Neural cell (in vitro differentiated cells): ENCODE data around the gene PLAAT4. TPM values are rescaled to one million over a fixed set of nuclear protein-coding genes. Genes with fewer than 3 reads are reported as not detected.

ENCODE experiments used
- H2AFZ ChIP-seq: fragments of 200-600, 300-800 bp; sonication (generic), shearing (Covaris generic); 2 replicates; pipeline ENCODE4 v1.6.0; 2014; ENCODE audit warnings: low read depth, mild to moderate bottlenecking, antibody characterized with exemption, low read length, moderate library complexity
- H3F3A ChIP-seq: fragments of 200-600 bp; shearing (Covaris generic); 2 replicates; pipeline ENCODE4 v1.6.1; 2016; ENCODE audit warnings: mild to moderate bottlenecking, moderate library complexity, mixed read lengths, antibody characterized with exemption, low read length; ENCODE audit not compliant: insufficient read depth, poor library complexity, severe bottlenecking
- H3K27ac ChIP-seq: fragments of 200-600, 300-800 bp; sonication (generic), shearing (Covaris generic); 2 replicates; pipeline ENCODE4 v1.5.1; 2014; ENCODE audit warnings: mild to moderate bottlenecking, low read length, moderate library complexity
- H3K27me3 ChIP-seq: fragments of 300-800, 200-600 bp; sonication (generic), shearing (Covaris generic); 2 replicates; pipeline ENCODE4 v1.6.0; 2014; ENCODE audit warnings: mild to moderate bottlenecking, low read depth, low read length, moderate library complexity; ENCODE audit not compliant: insufficient read depth
- H3K36me3 ChIP-seq: fragments of 300-800, 200-600 bp; sonication (generic), shearing (Covaris generic); 2 replicates; pipeline ENCODE4 v1.5.1; 2014; ENCODE audit warnings: mild to moderate bottlenecking, antibody characterized with exemption, low read length, moderate library complexity; ENCODE audit not compliant: insufficient read depth
- H3K4me2 ChIP-seq: fragments of 300-800, 200-600 bp; sonication (generic), shearing (Covaris generic); 2 replicates; pipeline ENCODE4 v1.6.0; 2014; ENCODE audit warnings: mild to moderate bottlenecking, low read length
- H3K4me3 ChIP-seq: fragments of 300-800, 200-600 bp; sonication (generic), shearing (Covaris generic); 2 replicates; pipeline ENCODE4 v1.5.1; 2014; ENCODE audit warnings: mild to moderate bottlenecking, low read length, moderate library complexity
- H3K79me2 ChIP-seq: fragments of 200-600 bp; shearing (Covaris generic); replicated peaks from 2 replicates; pipeline ENCODE4 v1.6.0; 2014; ENCODE audit warnings: mild to moderate bottlenecking, low read length, moderate library complexity; ENCODE audit not compliant: insufficient read depth
- H3K9ac ChIP-seq: fragments of 300-800, 200-600 bp; sonication (generic), shearing (Covaris generic); 2 replicates; pipeline ENCODE4 v1.6.1; 2016; ENCODE audit warnings: mild to moderate bottlenecking, low read length, mixed read lengths
- H3K9me2 ChIP-seq: fragments of 200-600 bp; shearing (Covaris generic); 2 replicates; pipeline ENCODE4 v1.6.1; 2016; ENCODE audit warnings: mild to moderate bottlenecking, low read length, mixed read lengths; ENCODE audit not compliant: insufficient read depth
- H3K9me3 ChIP-seq: fragments of 200-600, 300-800 bp; sonication (generic), shearing (Covaris generic); 2 replicates; pipeline ENCODE4 v1.6.1; 2016; ENCODE audit warnings: mild to moderate bottlenecking, mixed run types, low read length, moderate library complexity, mixed read lengths
- H4K20me1 ChIP-seq: fragments of 200-600 bp; shearing (Covaris generic); 2 replicates; pipeline ENCODE4 v1.6.1; 2016; ENCODE audit warnings: mild to moderate bottlenecking, mixed run types; ENCODE audit not compliant: insufficient read depth
- CTCF ChIP-seq: fragments of 450-650 bp; IDR thresholded peaks from 2 replicates; pipeline ENCODE4 v1.5.1; 2014; ENCODE audit warnings: antibody characterized with exemption, mild to moderate bottlenecking, moderate library complexity; ENCODE audit not compliant: poor library complexity, severe bottlenecking
- EP300 ChIP-seq: fragments of 450-650 bp; conservative IDR thresholded peaks from 2 replicates; pipeline ENCODE4 v1.6.1; 2014; ENCODE audit warnings: antibody characterized with exemption, mild to moderate bottlenecking, moderate library complexity; ENCODE audit not compliant: poor library complexity, severe bottlenecking
- EZH2 ChIP-seq: fragments of 200-600, 300-800 bp; shearing (Covaris generic), sonication (generic); IDR thresholded peaks from 2 replicates; pipeline ENCODE4 v1.6.1; 2014; ENCODE audit warnings: antibody characterized with exemption, low read length, borderline replicate concordance, mild to moderate bottlenecking; ENCODE audit not compliant: insufficient read depth, poor library complexity, severe bottlenecking
- MXI1 ChIP-seq: fragments of 450-650 bp; conservative IDR thresholded peaks from 2 replicates; pipeline ENCODE4 v1.6.1; 2014; ENCODE audit warnings: antibody characterized with exemption, mild to moderate bottlenecking; ENCODE audit not compliant: poor library complexity, severe bottlenecking
- POLR2AphosphoS5 ChIP-seq: IDR thresholded peaks from 2 replicates; pipeline ENCODE4 v1.6.1; 2012
- RAD21 ChIP-seq: fragments of 450-650 bp; conservative IDR thresholded peaks from 2 replicates; pipeline ENCODE4 v1.6.1; 2014; ENCODE audit warnings: antibody characterized with exemption, mild to moderate bottlenecking, moderate library complexity
- REST ChIP-seq: IDR thresholded peaks from 2 replicates; pipeline ENCODE4 v1.6.1; 2012; ENCODE audit warnings: borderline replicate concordance
- SMC3 ChIP-seq: fragments of 450-650 bp; conservative IDR thresholded peaks from 2 replicates; pipeline ENCODE4 v1.6.1; 2014; ENCODE audit warnings: antibody characterized with exemption, mild to moderate bottlenecking, moderate library complexity; ENCODE audit not compliant: poor library complexity
- TAF1 ChIP-seq: IDR thresholded peaks from 2 replicates; pipeline ENCODE4 v1.6.1; 2012; ENCODE audit warnings: low read depth
- polyA plus RNA-seq: library from polyadenylated mRNA; depleted of rRNA; stranded (reverse); fragments of >200 nt; gene quantifications from 2 replicates; pipeline ENCODE4 v1.2.3, GENCODE V29; 2014

PLAAT4 gene
- polyA plus RNA-seq, 1 donor from 2014 or later = not detected

- Histone ChIP-seq H3K27me3 (no peaks in the 10 kb centered on the region), H2AFZ (no peak overlapping the region), H4K20me1 (no peaks in the 10 kb centered on the region), H3K9me3 (no peaks in the 10 kb centered on the region), H3K79me2 (no peaks in the 10 kb centered on the region), H3K9me2 (no peaks in the 10 kb centered on the region), H3K9ac (no peak overlapping the region), H3K4me3 (no peak overlapping the region), H3K36me3 (no peaks in the 10 kb centered on the region), H3K27ac (no peak overlapping the region), H3F3A (no peaks in the 10 kb centered on the region), H3K4me2 (no peak overlapping the region)
- TF ChIP-seq TAF1 (no peak), MXI1 (no peak), EP300 (no peak), SMC3 (no peak), REST (no peak), CTCF (no peak), RAD21 (no peak), POLR2AphosphoS5 (no peak), EZH2 (no peak)
Measured at GRCh38 chr11:63560506-63561180, 24.0 kb downstream of the PLAAT4 start.

- Histone ChIP-seq H3F3A (no peaks in the 10 kb centered on the region), H3K4me2 (no peak within 1 kb of the TSS)
- TF ChIP-seq TAF1 (no peak), EZH2 (no peak), MXI1 (no peak), POLR2AphosphoS5 (no peak), REST (no peak), CTCF (no peak), RAD21 (no peak), EP300 (no peak), SMC3 (no peak)
Measured at GRCh38 chr11:63563201-63564055, 26.8 kb downstream of the PLAAT4 start, which contains the start of gene PLAAT2. PLAAT2 (minus strand) TSS chr11:63563379; CDS start chr11:63563324, 55 bp downstream.

More at GRCh38 chr11:63563201-63564055, 26.8 kb downstream of the PLAAT4 start, which contains the start of gene PLAAT2:
- Histone ChIP-seq H3K27me3 (no peaks in the 10 kb centered on the region), H2AFZ (no peak within 1 kb of the TSS), H3K27ac (no peak within 1 kb of the TSS), H4K20me1 (no peaks in the 10 kb centered on the region), H3K9ac (no peak within 1 kb of the TSS), H3K9me3 (no peaks in the 10 kb centered on the region), H3K79me2 (no peaks in the 10 kb centered on the region), H3K9me2 (no peaks in the 10 kb centered on the region), H3K36me3 (no peaks in the 10 kb centered on the region), H3K4me3 (no peak within 1 kb of the TSS)
